Measurements from ENCODE around the gene PRKCI.
"Not testable (repeated sequence)": the region's sequence is repeated elsewhere in the genome, so short reads cannot be mapped to it uniquely, and the experiment has no call there.

Gene PRKCI

DNA sequence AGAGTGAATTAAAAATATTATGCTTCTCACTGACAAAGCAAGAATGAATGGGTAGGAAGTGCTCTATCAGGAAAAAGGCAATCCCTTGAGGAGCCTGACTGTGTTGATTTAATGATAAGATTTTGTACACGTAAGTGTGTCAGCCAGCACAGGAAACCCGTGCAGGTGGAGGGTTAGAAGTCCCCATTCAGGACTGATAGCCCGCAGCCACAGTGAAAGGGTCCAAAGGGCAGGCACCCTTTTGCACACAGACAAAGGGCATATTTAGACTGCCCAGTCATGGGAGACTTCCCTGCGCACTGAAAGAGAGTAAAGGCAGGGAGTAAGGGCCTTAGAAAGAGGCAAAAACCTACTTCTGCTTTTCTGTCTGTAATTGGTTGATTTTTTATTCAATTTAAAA lies 108.9 kb downstream of the PRKCI start:
- in situ Hi-C loops (cut with HindIII; ENCODE audit: low sequenced_read_pairs), result no loop called here

DNA sequence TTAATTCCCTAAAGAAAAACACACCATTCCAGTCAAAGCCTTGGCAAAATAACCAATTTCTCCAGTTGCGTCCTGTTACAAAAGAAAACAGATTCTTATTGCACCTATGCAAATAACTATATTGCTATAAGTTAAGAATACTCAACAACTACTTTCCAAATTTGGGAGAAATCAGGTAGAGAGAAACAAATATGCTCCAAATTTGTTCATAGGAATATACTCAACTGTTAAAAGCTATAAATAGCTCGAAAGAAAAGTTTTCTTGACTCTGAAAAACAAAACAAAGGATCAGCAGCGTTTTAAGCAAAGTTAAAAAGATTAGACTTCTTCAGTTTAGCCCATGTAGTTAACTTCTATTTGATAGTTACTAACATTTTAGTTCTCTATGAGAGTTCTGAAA lies 115.2 kb downstream of the PRKCI start:
- in situ Hi-C loops (cut with HindIII; ENCODE audit: low sequenced_read_pairs), result no loop called here

DNA sequence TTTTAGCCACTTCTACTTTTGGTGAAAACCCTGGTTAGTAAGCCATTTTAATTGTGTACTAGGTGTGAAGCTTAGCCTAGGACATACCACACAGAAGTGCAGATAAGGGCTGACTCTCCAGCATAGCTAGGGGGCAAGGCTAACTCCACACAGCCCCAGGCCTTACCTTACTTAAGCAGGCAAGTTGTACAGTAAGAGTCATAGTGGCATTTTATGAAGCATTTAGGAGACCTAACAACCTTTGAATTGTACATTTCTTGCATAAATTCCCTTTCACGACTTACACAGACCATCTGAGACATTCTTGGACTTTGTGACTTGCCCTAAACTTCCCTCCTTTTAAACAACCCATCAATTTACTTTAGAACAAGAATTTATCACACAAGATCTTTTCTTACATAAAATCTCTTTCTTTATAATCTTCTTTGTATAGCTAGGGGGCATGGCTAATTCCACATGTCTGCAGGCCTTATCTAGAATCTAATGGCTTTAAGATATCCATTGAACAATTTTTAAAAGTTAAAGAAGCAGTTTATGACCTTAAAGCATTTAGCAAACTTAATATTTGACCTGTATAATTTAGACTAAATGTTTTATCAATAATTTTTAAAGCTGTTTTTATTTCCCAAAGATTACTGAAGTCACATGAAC lies 116.6 kb downstream of the PRKCI start:
- in situ Hi-C loops (cut with HindIII; ENCODE audit: low sequenced_read_pairs), result no loop called here

DNA sequence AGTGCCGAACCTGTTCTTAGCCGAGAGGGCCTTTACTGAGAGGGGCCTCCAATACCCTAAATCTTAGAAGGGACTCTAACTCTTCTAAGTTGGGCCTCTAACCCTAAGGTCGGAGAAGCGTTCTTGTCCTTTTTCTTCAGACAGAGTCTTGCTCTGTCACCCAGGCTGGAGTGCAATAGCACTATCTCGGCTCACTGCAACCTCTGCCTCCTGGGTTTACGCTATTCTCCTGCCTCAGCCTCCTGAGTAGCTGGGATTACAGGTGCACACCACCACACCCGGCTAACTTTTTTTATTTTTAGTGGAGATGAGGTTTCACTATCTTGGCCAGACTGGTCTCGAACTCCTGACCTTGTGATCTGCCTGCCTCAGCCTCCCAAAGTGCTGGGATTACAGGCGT lies 120.0 kb downstream of the PRKCI start:
- in situ Hi-C loops (cut with HindIII; ENCODE audit: low sequenced_read_pairs), result not testable (repeated sequence)

DNA sequence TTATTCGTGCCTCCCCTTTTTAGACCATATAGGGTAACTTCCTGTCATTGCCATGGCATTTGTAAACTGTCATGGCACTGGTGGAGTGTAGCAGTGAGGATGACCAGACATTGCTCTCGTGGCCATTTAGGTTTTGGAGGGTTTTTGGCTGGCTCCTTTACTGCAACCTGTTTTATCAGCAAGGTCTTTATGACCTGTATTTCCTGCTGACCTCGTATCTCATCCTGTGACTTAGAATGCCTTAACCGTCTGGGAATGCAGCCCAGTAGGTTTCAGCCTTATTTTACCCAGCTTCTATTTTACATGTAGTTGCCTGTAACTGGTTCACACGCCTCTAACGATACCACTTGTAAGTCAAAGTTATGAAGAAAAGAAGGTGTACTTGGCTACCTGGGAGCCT lies 121.6 kb downstream of the PRKCI start:
- in situ Hi-C loops (cut with HindIII; ENCODE audit: low sequenced_read_pairs), result not testable (repeated sequence)

DNA sequence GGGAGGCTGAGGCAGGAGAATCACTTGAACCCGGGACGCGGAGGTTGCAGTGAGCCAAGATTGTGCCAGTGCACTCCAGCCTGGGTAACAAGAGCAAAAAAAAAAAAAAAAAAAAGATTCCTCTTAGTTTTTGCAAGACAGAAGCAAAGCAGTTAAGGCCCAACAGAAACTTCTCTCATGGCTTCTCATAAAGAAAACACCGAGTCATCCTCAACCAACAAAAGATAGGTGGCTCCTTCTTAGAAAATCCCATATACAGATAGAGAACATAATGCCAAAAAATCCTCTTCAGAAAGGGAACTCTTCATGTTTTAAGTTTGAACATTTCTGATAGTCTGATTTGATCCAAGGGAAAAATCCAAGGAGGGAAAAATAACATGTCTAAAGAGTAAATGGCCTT lies 122.7 kb downstream of the PRKCI start:
- in situ Hi-C loops (cut with HindIII; ENCODE audit: low sequenced_read_pairs), result no loop called here

DNA sequence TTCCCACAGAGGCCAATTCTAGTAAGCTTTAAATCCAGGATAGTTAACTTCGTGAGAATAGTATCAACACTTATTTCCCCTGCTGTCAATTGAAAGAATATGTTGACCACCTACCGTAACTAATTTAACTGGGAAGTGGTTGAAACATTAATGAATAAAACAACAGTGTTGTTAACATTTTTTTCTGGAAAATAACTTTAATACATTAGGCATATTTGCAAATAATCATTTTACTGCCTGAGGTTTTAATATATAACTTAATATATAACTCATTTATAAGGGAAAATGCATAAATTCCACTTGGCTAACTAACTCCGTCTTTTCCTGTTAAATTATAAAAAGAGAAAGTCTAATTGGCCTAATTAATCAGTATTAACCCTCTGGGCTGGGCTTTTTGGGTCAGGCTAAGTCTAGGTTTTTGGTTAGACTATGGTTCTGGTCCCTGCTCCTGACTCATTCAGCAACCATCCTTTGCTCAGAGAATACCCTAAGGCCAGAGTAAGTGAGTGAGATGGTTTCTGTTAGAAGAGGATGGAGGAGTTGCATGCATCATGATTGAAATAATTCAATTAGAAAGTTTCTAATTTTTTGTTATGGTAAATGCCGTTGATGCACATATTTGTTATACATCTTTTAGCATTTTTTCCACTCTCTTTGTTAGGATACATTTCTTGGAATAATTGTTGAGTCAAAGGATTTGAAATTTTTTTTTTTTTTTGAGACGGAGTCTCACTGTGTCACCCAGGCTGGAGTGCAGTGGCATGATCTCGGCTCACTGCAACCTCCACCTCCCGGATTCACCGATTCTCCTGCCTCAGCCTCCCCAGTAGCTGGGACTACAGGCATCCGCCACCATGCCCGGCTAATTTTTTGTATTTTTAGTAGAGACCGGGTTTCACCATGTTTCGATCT lies 124.5 kb downstream of the PRKCI start:
- in situ Hi-C loops (cut with HindIII; ENCODE audit: low sequenced_read_pairs), result no loop called here

DNA sequence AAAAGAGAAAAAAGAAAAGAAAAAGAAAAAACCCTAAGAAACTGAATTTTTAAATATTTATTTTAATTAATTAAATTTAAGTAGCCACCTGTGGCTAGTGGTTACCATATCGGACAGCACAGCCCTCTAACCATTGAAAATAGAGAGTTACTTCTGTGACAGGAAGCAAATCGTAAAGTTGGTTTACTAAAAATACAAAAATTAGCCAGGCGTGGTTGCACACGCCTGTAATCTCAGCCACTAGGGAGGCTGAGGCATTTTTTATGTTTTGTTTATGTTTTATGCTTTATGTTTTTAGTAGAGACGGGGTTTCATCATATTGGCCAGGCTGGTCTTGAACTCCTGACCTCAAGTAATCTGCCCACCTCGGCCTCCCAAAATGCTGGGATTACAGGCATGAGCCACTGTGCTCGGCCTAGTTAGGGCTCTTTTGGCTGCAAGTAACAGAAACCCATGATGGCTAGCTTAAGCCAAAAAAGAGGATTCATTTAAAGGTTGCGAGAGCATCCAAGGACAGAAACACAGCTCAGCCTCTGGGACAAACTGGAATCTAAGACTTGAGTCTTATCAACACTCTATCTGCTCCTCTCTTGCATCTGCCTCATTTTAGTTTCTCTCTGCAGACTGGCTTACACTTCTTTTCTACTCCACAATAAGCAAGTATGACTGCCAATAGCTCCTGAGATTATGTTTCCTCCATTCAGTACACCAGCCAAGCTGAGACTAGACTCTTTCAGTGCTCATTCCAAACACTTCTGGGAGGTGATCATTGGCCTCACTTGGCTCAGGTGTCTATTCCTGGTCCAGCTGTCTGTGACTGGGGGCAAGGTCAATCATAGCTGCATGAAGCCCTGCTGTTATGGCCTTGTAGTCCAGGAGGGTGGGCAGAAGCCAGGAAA lies 128.5 kb downstream of the PRKCI start:
- in situ Hi-C loops (cut with HindIII; ENCODE audit: low sequenced_read_pairs), result no loop called here

DNA sequence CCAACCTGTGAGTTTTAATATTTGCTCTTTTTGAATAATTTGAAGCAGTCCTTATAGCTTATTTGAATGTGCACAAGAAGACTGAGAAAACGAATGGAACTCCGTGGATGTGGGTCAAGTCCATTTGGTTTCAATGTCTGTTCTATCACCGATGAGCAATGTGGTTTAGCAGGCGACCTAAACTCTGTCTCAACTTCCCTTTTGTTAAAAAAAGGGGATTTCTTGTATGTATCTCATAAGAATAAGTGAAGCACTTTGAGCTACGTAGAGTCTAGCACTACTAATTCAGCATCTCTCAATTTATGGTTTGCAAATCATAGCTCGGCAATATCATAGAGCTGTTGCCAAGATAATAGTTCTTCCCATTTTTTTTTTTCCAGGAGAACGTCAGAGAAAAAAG lies 130.7 kb downstream of the PRKCI start:
- in situ Hi-C loops (cut with HindIII; ENCODE audit: low sequenced_read_pairs), result no loop called here

DNA sequence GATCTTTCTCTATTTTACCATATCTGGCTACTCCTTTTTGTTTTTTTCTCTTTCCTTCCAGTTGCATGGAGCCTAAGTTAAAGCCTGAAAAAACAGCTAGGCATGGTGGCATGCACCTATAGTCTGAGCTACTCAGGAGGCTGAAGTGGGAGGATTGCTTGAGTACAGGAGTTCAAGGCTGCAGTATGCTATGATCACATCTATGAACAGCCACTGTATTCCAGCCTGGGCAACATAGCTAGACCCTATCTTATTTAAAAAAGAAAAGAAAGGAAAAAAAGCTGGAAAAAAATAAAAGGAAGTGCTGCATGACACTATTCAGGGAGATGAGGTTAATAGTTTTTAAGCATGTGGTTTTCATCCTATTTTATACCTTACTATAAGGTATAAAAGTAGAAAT lies 131.3 kb downstream of the PRKCI start:
- in situ Hi-C loops (cut with HindIII; ENCODE audit: low sequenced_read_pairs), result no loop called here

DNA sequence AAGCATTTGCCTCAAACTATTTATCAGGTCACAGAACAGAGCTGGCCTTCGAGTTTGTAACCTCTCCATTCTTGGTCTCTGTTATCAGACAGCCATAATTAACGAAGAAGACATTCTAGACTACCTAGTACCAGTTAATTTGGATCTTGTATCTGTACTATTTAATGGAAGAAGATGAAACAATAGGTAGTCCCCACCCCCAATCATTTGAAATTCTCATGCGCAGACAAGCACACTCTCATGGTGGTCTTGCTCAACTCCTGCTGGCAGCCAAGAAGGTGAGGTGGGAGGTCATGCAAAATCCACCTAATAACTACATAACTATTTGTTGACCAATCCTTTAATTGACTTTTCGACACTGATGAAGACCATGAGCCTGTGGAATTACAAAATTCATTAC lies 132.5 kb downstream of the PRKCI start:
- in situ Hi-C loops (cut with HindIII; ENCODE audit: low sequenced_read_pairs), result no loop called here
